DLD1 (cell line): ENCODE results near the gene PCF11.
"Not testable (repeated sequence)": the region's sequence is repeated elsewhere in the genome, so short reads cannot be mapped to it uniquely, and the experiment has no call there.

Source experiments
- in situ Hi-C: cut with HindIII; loops from 2 replicates; pipeline ENCODE4 v1.10.0; 2017; ENCODE audit warnings: low sequenced_read_pairs

The PCF11 gene, protein sequence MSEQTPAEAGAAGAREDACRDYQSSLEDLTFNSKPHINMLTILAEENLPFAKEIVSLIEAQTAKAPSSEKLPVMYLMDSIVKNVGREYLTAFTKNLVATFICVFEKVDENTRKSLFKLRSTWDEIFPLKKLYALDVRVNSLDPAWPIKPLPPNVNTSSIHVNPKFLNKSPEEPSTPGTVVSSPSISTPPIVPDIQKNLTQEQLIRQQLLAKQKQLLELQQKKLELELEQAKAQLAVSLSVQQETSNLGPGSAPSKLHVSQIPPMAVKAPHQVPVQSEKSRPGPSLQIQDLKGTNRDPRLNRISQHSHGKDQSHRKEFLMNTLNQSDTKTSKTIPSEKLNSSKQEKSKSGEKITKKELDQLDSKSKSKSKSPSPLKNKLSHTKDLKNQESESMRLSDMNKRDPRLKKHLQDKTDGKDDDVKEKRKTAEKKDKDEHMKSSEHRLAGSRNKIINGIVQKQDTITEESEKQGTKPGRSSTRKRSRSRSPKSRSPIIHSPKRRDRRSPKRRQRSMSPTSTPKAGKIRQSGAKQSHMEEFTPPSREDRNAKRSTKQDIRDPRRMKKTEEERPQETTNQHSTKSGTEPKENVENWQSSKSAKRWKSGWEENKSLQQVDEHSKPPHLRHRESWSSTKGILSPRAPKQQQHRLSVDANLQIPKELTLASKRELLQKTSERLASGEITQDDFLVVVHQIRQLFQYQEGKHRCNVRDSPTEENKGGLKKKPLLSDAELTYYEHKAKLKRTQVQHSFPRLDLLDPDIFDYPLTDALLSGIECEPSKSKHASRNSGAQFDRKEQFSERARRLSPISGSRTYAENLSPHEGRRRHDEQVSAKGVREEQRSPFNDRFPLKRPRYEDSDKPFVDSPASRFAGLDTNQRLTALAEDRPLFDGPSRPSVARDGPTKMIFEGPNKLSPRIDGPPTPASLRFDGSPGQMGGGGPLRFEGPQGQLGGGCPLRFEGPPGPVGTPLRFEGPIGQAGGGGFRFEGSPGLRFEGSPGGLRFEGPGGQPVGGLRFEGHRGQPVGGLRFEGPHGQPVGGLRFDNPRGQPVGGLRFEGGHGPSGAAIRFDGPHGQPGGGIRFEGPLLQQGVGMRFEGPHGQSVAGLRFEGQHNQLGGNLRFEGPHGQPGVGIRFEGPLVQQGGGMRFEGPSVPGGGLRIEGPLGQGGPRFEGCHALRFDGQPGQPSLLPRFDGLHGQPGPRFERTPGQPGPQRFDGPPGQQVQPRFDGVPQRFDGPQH (N-terminal part only)

DNA sequence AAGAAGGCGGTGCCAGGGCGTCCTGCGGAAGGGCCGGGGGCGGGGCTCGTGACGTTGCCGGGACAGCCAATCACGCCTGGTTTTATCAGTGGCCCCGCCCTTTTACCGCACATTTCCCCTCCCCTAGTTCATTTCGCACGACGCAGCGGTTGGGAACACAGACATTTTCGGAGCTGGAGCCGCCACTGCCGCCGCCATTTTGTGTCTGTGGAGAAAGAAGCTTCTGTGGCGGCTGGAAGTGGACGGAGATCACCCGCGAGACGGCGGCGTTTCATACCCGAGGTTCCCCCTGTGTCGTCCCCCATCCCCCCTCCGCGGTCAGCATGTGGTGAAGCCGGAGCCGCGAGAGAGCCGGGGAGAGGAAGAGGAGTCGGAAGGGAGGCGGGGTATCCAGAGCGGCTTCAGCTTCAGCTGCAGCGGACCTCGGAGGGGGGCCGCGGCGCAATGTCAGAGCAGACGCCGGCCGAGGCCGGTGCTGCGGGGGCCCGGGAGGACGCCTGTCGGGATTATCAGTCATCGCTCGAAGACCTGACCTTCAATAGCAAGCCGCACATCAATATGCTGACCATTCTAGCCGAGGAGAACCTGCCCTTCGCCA, at the start of gene PCF11:
Gene PCF11 (plus strand): TSS at position 136 of the 598 bp plus-strand sequence. CDS start 309 bp downstream, at position 445.
- in situ Hi-C loops, result no loop called here

DNA sequence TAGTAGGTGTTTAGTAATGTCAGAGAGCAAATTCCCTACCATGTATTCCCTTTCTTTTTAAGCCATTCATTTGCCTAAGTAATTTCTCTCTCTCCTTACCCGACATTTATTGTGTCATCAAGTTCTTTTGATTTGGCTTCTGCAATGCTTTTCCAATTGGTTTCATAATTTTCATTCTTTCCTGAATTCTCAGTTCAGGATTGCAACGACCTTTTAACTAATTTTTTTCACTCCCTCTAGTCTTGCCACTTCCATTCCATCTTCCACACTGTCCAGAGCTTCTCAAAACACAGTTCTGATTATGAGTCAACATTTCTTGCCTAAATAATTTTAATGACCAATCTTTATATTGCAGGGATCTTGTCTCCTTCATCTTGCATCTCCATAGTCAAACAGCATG, 44.0 kb upstream of the PCF11 start:
- in situ Hi-C loops, result no loop called here

DNA sequence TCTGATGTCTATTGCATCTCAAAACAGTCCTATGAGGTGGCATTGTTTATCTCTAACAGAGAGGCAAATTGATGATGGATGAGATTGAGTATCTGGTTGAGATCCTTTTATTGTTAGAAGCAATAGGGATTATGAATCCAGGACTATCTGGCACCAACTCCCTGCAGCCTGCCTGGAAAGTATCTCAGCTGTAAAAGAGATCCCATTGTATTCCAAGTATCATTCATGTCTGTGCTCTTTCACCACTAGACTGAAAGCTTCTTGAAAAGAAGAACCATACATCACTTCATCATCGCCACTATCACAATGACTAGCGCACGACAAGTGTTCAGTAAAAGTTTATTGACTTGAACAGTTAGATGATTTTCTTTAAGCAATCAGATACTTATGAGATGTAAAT, 41.9 kb upstream of the PCF11 start:
- in situ Hi-C loops, result no loop called here

DNA sequence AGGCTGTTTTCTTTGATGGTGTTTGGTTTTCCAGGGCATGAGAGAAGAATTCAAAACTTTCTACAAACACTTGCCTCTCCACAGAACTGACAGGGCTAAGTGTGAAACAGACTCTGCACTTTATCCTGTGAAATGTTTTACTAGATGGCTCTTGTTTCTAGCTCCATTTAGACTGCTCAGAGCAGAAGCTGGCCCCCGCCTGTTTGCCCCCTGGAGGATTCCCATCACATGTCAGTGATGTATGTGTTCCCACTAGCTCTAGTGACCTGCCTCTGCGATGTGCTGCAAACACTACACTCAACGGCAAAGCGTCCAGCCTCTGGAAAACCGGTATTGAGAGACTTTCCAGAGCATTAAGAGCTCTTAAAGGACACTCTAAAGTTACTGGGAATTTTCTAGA, 41.4 kb upstream of the PCF11 start:
- in situ Hi-C loops, result no loop called here

DNA sequence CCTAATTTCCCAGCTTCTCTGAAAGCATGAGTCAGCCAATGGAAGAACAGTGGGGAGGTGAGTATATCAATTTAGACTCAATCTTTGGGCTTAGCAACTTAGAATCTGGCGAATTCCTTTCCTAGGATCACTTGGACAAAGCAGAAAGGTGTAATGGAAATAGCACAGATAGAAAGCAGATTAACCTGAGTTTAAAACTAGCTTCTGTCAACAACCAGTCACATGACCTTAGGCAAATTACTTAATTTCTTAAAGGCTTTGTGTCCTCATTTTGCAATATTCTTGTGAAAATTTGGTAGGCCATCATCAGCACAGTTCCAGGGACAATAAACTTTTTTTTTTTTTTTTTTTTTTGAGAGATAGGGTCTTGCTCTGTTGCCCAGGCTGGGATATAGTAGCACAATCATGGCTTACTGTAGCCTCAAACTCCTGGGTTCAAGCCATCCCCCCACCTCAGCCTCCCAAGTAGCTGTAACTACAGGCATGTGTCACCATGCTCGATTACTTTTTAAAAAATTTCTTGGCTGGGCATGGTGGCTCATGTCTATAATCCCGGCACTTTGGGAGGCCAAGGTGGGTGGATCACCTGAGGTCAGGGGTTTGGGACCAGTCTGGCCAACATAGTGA, 40.8 kb upstream of the PCF11 start:
- in situ Hi-C loops, result no loop called here

DNA sequence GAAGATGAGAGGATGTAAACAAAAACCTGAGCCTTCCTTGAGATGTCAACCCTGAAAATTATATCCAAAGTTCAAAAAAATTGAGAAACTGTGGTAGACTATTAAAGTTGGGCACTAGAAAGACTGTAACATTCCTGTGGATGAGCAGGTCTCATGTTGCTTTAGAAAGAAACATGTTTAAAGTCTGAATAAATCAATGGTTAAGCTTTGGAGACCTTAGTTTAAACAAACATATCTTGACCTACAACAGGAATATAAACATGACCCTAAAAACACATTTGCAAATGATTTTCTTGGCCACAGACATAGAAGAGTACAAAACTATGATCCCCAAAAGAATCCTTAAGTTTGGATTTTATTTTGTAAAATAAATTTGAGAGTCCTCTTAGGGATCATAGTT, 38.1 kb upstream of the PCF11 start:
- in situ Hi-C loops, result no loop called here

DNA sequence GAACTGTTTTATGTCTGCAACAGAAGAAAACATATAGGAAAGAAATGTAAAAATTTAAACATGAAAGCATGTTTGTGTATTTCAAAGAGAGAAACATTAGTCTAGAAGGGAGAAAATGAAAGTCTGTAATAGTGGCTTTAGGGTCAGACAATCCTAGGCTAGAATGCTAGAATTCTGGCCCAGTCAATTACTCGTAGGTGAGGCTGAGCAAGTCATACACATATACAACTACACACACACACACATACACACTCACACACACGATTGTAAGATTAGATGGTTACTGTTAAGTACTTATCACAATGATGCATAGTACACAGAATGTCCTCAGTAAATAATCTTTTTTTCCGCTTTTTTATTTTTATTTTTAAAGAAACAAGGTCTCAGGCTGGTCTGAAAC, 37.7 kb upstream of the PCF11 start:
- in situ Hi-C loops, result no loop called here

DNA sequence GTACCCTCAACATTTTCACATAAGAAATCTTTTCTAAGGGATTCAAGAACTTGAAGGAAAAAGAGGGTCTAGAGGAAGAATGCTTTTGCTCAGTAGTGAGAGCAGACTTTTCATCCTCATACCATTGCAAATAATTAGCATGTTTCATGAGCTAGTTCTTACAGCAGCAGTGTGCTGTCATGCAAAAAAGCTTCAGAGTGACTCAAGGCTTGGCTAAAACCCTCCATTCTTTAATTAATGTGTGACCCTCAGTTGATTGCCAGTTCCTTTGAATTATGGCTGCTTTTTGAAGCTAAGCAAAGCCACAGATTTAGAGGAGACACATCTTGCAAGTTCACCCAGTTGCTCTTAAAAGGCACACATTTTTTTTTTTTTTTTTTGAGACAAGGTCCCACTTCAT, 36.6 kb upstream of the PCF11 start:
- in situ Hi-C loops, result no loop called here

DNA sequence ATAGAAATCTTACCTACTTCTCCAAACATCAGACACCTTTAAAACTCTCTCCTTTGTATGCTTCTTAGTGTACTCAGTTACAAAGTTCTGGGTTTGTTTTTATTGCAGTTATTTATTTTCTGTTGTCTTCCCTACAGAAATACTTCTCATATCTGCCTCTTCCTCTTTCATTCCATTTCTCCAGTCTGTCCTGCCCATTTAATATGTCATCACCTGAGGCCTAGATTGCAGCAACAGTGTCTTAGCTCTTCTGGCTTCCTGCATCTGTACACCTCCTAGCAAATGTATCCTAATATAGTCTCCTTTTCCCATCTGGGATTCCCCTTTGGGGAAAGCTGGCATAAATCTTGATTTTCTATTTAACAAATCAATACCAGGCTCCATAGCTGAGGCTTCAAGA, 34.9 kb upstream of the PCF11 start:
- in situ Hi-C loops, result no loop called here

DNA sequence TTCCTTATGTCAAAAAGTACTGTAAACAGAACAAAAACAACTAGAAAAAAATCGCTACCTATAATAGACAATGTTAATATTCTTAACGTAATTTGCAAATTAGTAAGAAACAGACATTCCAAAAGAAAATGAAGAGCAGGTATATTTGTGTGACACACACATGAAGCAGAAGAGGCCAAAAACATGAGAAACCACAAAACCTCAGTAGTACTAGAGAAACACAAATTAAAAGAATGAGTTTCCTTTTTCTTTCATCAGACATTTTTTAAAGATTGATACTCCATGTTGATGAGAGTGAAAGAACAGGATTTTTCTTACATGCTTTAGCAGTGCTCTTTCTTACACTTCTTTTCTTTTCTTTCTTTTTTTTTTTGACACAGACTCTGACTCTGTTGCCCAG, 34.2 kb upstream of the PCF11 start:
- in situ Hi-C loops, result no loop called here

DNA sequence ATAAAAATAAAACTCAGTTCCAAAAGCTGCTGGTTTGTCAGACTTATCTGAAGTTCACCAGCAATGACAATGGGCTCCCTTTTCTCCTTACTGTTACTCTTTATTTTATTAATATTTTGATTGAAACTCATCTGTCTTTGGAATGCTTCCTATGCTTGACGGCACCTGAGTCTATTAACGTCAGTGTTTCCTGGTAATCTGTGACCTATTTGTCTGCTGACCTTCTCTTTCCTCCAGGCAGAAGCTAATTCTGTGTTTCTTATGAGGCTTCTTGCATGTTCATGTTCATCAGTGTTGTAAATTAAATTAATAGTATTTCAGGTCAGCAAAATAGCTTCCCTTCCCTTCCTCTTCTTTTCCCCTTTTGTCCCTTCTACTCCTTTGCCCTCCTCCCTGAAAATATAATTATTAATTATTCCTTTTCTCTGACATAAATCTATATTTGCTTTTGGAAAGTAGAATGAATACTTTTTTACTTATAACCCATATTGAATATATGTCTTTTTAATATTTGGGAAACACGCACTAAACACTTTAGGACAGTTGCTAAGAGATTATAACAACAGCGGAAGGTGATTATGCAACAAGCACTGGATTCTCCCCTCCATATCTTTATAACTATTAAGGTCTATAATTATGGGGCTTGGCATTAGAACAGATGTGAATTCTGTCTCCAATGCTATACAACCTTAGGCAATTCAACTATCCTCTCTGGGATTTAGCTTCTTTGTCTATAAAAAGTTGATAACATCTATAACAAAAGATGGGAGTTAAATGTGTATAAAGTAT, 32.1 kb upstream of the PCF11 start:
- in situ Hi-C loops, result no loop called here

DNA sequence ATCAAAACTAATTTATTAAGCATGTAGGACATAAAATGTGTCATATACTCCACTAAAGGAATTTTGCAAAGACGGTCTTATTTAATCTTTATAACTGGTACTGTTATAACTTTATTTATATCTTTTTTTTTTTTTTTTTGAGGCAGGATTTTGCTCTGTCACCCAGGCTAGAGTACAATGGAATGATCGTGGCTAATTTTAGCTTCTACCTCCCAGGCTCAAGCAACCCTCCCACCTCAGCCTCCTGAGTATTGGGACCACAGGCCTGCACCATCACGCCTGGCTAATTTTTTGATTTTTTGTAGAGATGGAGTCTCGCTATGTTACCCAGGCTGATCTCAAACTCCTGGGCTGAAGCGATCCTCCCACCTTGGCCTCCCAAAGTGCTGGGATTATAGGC, 31.4 kb upstream of the PCF11 start:
- in situ Hi-C loops, result no loop called here

DNA sequence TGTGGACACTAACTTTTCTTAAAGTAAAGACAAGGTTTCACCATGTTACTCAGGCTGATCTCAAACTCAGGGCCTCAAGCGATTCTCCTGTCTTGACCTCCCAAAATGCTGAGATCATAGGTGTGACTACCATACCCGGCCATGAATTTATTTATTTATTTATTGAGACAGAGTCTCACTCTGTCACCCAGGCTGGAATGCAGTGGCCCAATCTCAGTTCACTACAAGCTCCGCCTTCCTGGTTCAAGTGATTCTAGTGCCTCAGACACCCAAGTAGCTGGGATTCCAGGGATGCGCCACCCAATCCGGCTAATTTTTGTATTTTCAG, 29.7 kb upstream of the PCF11 start:
- in situ Hi-C loops, result no loop called here

DNA sequence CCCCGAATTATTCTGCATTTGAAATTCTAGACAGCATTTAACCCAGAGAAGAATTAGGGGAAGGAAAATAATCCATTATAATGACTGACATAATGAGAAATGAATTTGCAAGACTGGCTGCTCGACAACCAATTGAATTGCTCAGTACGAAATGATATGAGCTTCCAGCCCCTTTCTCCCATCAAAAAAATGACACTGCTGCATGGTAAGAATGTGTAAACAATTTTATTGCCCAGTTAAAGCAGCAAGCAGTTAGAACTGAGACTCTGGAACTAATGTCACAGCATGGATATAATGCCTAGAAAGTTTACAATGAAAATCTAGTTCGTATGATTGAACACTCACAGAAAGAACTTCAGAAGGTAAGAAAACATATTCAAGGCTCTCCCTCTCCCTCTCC, 24.7 kb upstream of the PCF11 start:
- in situ Hi-C loops, result no loop called here

DNA sequence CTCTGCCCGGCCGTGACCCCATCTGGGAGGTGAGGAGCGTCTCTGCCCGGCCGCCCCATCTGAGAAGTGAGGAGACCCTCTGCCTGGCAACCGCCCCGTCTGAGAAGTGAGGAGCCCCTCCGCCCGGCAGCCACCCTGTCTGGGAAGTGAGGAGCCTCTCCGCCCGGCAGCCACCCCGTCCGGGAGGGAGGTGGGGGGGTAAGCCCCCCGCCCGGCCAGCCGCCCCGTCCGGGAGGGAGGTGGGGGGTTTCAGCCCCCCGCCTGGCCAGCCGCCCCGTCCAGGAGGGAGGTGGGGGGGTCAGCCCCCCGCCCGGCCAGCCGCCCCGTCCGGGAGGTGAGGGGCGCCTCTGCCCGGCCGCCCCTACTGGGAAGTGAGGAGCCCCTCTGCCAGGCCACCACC, 23.7 kb upstream of the PCF11 start:
- in situ Hi-C loops, result not testable (repeated sequence)

DNA sequence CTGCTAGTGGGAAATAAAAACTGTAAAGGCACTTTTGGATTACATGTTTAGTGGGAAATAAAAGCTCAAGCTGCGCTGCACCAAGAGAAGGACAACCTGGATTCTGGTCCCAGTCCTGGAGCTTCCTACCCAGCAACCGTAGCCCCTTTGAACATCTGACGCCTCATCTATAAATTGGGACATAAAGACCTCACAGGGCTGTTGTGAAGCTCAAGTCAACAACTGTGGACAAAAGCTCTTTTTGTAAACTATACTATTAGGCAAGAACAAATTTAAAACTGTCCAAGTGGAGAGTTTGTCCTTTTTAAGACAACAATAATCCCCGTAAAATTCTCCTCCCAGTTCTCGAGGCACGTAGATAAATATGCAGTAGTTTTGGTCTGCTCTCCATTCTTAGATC, 17.6 kb upstream of the PCF11 start:
- in situ Hi-C loops, result no loop called here

DNA sequence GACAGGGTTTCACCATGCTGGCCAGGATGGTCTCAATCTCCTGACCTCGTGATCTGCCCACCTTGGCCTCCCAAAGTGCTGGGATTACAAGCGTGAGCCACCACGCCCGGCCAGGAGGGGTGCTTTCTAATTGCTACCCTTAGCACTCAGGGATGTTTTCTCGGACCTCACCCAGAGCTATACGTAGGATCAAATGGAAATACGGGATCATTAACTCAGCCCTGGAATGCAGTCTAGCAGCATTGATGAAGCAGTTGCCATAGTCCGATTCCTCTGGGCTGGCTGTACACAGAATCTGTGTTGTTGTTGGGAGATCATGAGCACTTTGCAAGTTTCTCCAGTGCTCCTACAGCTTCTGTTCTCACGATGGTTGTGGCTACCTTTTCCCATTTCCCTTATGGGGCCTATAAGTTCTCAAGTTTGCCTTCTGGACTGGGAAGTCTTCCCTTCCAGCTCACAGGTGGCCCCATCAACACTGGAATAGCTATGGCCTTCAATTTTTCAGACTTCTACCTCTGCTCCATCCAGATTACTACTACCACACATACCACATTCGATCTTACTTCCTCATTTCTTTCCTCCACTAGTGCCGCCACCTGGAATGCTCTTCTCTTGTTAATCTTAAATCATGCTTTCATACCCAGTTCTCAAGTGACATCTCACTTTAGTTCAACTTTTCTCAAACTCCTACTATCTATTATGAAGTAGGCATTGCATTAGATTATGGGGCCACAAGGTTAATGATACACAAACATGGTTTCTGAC, 16.1 kb upstream of the PCF11 start:
- in situ Hi-C loops, result no loop called here

DNA sequence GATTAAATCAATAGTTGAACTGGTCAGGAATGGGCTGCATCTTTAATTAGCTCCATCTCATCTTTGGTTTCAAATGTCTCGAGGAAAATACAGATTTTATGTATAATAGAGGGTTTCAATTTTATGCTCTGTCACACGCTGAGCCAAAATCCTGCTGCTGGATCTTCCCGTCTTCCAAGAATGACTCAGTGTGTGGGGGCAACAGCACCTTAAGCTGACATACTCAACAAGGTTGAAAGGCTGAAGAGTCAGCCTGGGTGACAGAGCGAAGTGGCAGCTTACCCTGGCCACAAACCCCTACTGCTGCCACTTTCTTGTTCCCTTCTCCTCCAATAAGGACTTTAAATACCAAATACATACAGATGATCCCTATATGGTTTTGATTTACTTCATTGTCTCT, 9.0 kb upstream of the PCF11 start:
- in situ Hi-C loops, result no loop called here

DNA sequence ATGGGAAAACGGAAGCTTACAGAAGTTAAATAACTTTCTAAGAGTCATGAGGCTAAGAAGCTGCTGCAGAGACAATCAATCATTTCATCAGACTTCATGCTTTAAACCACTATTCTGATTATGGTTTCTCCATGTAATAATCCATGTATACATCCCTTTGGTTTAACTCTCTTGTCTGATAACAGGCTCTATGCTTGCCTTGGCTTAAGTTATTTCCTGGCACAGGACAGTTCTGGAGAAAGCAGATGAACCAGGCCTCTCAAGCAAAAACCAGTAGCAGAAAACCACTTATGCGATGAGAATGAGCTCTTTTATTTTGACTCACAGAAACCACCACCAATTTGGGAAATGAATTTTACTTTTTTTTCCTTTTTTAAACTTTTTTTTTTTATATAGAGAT, 6.5 kb upstream of the PCF11 start:
- in situ Hi-C loops, result no loop called here
